ENCODE data around the gene HIGD1A. TPM values are rescaled to one million over a fixed set of nuclear protein-coding genes. Genes with fewer than 3 reads are reported as not detected.

Gene HIGD1A
- total RNA-seq, 1 donor from 2014 or later = 90.1 TPM

DNA sequence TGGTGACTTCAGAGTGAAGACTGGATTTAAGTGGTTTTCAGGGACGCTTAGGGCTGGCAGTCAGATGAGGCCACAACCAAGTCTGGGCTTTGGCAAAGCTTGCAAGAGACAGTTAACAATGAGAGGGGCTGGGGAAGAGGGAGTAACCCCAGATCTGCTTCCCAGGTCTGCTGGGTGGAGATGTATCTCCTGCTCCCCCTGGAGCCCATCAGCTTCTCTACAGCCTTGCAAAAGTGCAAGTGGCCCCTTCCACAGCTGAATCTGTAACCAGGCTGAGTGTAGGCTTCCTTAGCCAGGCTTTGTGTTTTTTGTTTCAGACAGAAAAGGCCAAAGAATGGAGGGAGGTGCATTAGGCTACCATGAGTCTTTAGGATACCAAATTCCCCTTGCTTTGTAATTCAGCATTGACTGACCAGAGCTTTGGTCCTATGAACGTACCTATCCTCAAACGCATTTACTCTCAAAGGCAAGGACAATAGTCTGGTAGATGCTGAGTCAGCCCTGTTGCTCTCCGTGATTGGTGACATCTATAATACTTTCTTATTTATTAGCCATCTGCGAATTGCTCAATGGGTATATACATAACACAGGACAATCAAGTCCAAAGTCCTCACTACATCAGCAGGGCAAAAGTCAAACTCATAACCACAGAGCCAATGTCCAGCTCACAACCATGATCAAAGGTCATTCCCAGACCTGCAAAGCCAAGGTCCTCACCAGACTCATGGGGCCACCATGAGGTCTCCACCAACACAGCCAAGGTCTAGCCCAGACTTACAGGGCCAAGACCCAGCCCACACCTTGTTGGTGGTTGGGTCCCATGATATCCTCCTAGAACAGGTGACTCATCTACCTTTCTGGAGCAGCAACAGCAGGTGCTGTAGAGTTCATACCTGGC is 48.4 kb downstream of the HIGD1A start:
- H3K4me3 Mint-ChIP-seq = no peak overlapping the region
- H3K27ac Mint-ChIP-seq = no peak overlapping the region
- DNase-seq (ENCODE audit: low spot score) = no peak
- peaks cover 5% of the 10 kb centered on the region for H3K27me3 Mint-ChIP-seq (ENCODE audit: insufficient read depth)
- intact Hi-C loops (cut with micrococcal nuclease) = no loop called here
- H3K9me3 Mint-ChIP-seq = no peaks in the 10 kb centered on the region
- no peaks in the 10 kb centered on the region for H3K4me1 Mint-ChIP-seq (ENCODE audit: low read depth)
- no peaks in the 10 kb centered on the region for H3K36me3 Mint-ChIP-seq (ENCODE audit: low read depth)

DNA sequence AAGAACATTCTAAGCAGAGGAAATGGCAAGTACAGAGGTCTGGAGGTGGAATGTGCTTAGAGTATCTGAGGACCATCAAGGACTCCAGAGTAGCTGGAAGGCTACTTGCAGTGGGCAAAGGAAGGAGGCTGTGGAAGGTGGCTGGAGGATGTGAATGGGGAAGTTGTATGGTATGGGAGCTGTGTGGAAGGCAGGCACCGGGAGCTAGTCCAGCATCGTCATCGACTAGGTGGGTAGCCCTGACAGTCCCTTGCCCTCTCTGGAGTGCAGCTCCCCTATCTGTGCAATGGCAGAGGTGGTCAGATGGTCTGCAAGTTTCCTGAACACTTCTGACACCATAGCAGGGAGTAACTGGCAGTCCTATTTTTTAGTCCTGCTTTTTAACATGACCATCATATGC is 50.5 kb downstream of the HIGD1A start:
- no peaks in the 10 kb centered on the region for H3K4me1 Mint-ChIP-seq (ENCODE audit: low read depth)
- H3K27ac Mint-ChIP-seq = no peak overlapping the region
- H3K9me3 Mint-ChIP-seq = no peaks in the 10 kb centered on the region
- H3K36me3 Mint-ChIP-seq (ENCODE audit: low read depth) = no peaks in the 10 kb centered on the region
- H3K4me3 Mint-ChIP-seq = no peak overlapping the region
- peaks cover 5% of the 10 kb centered on the region for H3K27me3 Mint-ChIP-seq (ENCODE audit: insufficient read depth)
- intact Hi-C loops (cut with micrococcal nuclease) = no loop called here
- no peak for DNase-seq (ENCODE audit: low spot score)

DNA sequence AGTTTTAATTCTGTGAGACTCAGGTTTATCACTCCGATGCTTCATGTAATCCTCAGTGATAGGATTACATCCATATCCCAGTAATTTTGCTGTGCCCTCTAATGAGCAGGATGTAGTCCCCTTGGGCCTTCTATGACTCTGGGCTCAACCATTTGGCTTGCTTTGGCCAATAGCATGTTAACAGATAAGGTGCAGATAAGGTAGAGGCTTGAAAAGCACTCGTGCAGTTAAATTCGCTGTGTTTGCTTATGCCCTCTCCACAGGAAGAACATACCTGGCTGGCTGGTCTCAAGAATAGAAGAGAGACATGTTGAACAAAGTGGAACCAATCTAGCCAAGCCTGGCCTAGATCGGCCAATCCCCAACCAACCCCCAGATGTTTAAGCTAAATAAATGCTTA is 51.3 kb downstream of the HIGD1A start:
- H3K27me3 Mint-ChIP-seq (ENCODE audit: insufficient read depth) = peaks cover 5% of the 10 kb centered on the region
- no peaks in the 10 kb centered on the region for H3K9me3 Mint-ChIP-seq
- peaks cover 5% of the 10 kb centered on the region for H3K4me1 Mint-ChIP-seq (ENCODE audit: low read depth)
- no peaks in the 10 kb centered on the region for H3K36me3 Mint-ChIP-seq (ENCODE audit: low read depth)
- H3K27ac Mint-ChIP-seq = no peak overlapping the region
- H3K4me3 Mint-ChIP-seq = no peak overlapping the region
- intact Hi-C loops (cut with micrococcal nuclease) = no loop called here
- DNase-seq (ENCODE audit: low spot score) = no peak

DNA sequence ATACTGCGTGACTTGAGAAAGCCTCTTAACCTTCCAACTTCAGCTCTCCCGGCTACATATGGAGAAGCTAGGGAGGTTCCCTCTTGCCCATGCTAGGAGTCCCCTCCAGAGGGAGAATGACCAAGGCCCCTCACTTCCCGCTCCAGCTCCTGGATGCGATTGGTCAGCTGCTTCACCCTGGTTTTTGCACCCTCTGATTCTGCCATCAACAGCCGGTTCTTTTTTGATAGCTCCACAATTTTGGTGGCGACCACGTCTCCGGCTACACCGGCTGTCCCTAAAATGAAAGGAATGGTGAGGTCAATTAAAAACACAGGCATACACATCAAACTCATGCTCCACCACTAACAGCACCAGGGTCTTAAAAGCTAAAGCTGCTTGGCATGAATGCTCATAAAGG is 51.8 kb downstream of the HIGD1A start:
- Mint-ChIP-seq H3K36me3 (ENCODE audit: low read depth) (no peaks in the 10 kb centered on the region), H3K27ac (no peak overlapping the region), H3K9me3 (no peaks in the 10 kb centered on the region), H3K4me1 (ENCODE audit: low read depth) (peaks cover 10% of the 10 kb centered on the region), H3K4me3 (no peak overlapping the region), H3K27me3 (ENCODE audit: insufficient read depth) (peaks cover 5% of the 10 kb centered on the region)
- intact Hi-C loops (cut with micrococcal nuclease) = no loop called here
- DNase-seq (ENCODE audit: low spot score) = no peak

DNA sequence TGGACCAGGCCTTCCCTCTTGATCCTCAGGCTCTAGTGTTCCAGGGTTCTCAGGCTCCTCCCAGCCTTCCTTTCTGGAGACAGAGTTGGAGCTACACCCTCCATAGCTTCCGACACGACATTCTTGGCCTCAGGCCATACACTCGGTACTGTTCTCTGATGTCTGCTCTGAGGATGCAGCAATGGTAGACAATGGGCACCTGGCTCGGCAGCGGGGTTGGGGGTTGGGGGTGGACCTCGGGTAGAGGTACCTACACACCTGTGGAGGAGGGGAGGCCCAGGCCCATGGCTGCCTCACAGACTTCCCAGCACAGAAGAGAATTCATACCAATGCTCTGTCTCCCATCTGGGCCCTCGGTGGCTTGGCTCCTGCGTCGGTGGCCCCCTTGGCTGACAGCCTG is 52.7 kb downstream of the HIGD1A start:
- Mint-ChIP-seq H3K27ac (no peak overlapping the region), H3K9me3 (no peaks in the 10 kb centered on the region), H3K4me3 (no peak overlapping the region), H3K36me3 (ENCODE audit: low read depth) (no peaks in the 10 kb centered on the region), H3K4me1 (ENCODE audit: low read depth) (peaks cover 16% of the 10 kb centered on the region), H3K27me3 (ENCODE audit: insufficient read depth) (peaks cover 5% of the 10 kb centered on the region)
- no peak for DNase-seq (ENCODE audit: low spot score)
- intact Hi-C loops (cut with micrococcal nuclease) = no loop called here

DNA sequence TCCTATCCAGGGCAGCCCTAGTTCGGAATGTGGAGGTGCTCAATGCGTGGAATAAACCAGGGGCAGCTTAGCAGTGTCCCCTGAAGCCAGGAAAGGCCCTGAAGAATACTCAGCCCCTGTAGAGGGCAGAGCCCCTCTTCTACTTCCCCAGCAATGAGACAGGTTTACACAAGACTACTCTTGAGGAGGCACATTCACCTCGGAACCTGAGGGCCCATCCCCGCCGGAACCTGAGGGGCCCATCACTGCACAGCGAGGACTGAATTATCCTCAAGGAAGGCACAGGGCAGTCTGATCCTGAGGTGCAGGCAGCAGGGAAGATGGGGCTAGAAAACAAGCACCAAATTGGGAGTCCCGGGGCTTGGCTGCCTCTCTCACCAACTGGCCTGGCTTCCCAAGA is 53.5 kb downstream of the HIGD1A start:
- no peak overlapping the region for H3K4me3 Mint-ChIP-seq
- intact Hi-C loops (cut with micrococcal nuclease) = no loop called here
- no peak for DNase-seq (ENCODE audit: low spot score)
- peaks cover 5% of the 10 kb centered on the region for H3K27me3 Mint-ChIP-seq (ENCODE audit: insufficient read depth)
- no peak overlapping the region for H3K27ac Mint-ChIP-seq
- H3K9me3 Mint-ChIP-seq = no peaks in the 10 kb centered on the region
- peaks cover 20% of the 10 kb centered on the region for H3K4me1 Mint-ChIP-seq (ENCODE audit: low read depth)
- H3K36me3 Mint-ChIP-seq (ENCODE audit: low read depth) = no peaks in the 10 kb centered on the region

DNA sequence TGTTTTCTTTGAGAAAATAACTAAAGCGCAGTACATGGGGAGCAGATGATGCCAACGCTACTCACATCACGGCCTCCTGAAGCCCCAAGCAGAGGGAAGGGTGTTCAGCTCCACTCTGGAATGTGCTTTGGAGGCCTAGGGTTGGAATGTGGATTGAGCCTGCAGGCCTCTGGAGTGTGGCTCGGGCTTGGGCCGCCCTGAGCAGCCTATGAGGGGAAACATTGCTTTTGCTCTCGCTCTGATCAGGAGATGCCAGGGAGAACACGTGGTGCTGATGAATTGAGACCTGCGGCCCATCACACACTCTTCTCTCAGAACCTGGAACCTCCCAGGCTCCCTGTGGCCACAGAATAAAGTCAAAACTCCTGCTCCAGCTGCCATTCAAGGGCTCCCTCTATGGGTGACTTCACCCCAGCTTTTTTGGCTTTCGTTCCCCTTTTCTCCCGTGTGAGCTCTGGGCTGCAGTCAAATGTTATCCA is 54.5 kb downstream of the HIGD1A start:
- Mint-ChIP-seq H3K27me3 (ENCODE audit: insufficient read depth) (peaks cover 5% of the 10 kb centered on the region), H3K4me3 (no peak overlapping the region), H3K9me3 (no peaks in the 10 kb centered on the region), H3K27ac (no peak overlapping the region), H3K4me1 (ENCODE audit: low read depth) (peaks cover 20% of the 10 kb centered on the region), H3K36me3 (ENCODE audit: low read depth) (no peaks in the 10 kb centered on the region)
- no peak for DNase-seq (ENCODE audit: low spot score)
- intact Hi-C loops (cut with micrococcal nuclease) = no loop called here

DNA sequence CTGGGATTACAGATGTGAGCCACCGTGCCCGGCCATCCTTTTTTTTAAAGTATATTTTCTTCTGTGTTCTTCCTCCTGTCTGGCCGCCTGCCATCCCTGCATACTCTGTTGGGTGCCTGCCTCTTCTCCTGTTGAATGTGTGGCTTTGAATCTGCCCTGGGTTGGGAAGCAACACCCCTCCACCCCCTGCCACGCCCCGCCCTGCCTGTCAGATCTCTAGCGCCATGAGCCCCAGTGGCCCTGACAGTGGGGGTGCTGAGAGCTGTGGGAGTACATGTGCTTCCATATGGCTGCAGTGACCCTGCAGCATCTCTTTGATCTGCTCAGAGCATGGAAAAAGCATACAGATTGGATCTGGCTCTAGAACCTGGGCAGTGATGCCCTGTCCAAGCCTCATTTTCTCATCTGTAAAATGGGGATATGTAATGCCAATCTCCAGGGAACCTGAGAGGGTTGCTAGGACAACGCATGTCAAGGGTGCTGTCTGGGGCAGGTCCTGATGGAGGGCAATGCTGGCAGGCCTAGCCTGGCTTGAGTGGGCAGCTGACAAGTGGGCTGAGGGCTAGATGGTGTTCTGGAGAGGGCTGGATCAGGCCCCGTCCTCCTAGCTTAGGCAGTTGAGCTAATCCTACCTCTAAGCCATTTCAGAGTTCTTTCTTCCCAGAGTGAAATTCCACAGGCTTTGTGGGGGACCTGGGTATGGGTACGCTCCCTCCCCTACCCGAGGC is 55.1 kb downstream of the HIGD1A start:
- intact Hi-C loops (cut with micrococcal nuclease) = no loop called here
- no peak for DNase-seq (ENCODE audit: low spot score)
- Mint-ChIP-seq H3K27me3 (ENCODE audit: insufficient read depth) (peaks cover 5% of the 10 kb centered on the region), H3K27ac (no peak overlapping the region), H3K36me3 (ENCODE audit: low read depth) (no peaks in the 10 kb centered on the region), H3K4me3 (no peak overlapping the region), H3K9me3 (no peaks in the 10 kb centered on the region), H3K4me1 (ENCODE audit: low read depth) (peaks cover 24% of the 10 kb centered on the region)

DNA sequence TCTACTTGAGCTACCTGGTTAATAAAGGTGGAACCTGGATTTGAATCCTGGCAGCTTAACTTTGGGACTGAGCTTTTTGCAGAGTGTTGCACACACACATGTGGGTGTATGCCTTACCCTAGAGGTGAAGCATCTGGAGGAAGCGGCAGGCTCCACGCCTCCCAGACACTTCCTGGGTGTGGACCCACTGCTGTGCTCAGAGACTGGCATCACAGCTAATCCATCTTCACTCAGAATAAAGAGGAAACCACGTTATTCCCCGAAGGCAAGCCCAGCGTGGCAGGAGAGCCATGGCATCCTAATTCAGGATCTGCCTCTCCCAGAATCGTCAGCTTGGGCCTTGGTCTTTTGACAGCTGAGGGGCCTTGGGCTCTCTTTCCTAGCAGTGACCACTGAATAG is 56.7 kb downstream of the HIGD1A start:
- no peaks in the 10 kb centered on the region for H3K27me3 Mint-ChIP-seq (ENCODE audit: insufficient read depth)
- no peak overlapping the region for H3K4me3 Mint-ChIP-seq
- intact Hi-C loops (cut with micrococcal nuclease) = no loop called here
- DNase-seq (ENCODE audit: low spot score) = peak; percentile 26
- no peaks in the 10 kb centered on the region for H3K36me3 Mint-ChIP-seq (ENCODE audit: low read depth)
- H3K9me3 Mint-ChIP-seq = no peaks in the 10 kb centered on the region
- H3K27ac Mint-ChIP-seq = no peak overlapping the region
- H3K4me1 Mint-ChIP-seq (ENCODE audit: low read depth) = peaks cover 27% of the 10 kb centered on the region

DNA sequence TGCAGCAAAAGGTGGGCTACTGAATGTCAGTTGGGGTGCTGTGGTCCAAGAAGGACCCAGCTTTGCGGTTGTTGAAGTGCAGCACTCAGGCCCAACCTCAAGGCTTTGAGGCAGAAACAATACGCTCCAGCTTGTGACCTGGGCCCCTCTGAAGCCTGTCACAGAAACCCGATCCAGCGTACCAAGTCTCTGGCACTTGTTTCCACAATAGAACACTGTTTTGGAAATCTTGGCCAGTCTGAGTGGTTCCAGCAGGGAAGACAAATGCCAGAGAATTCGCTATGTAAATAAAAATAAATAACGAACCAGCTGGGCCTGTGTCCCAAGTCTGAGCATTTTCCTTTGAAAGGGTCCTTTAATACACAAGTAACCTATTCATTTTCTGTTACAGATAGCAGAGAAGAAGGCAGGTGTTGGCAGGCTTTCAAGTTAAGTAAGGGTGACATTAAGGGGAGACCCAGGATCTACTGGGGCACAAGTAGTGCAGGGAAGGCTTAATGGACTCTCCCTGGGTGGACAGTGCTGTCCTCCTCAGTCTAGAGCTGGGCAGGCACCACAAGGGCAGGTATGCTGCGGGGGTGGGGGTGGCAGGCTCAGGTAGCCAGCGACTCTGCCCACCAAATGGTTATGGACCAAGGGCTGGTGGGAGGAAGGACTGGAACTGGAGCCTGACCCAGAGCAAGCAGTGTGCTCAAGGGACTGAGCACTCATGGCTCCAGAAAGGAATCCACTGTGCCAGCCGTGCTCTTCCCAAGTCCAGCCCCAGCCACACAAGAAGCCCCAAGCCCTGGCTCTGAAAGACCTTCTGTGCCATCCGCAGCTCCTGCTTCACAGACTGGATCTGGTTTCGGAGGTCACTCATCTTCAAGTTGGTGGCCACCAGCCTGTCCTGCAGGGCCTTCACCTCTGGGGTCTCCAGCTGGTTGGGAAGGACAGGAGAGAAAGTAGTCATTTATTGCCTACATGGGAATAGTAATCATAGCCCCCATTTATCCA is 57.5 kb downstream of the HIGD1A start:
- H3K27me3 Mint-ChIP-seq (ENCODE audit: insufficient read depth) = no peaks in the 10 kb centered on the region
- no peaks in the 10 kb centered on the region for H3K9me3 Mint-ChIP-seq
- H3K36me3 Mint-ChIP-seq (ENCODE audit: low read depth) = no peaks in the 10 kb centered on the region
- H3K4me1 Mint-ChIP-seq (ENCODE audit: low read depth) = peaks cover 27% of the 10 kb centered on the region
- no peak for DNase-seq (ENCODE audit: low spot score)
- intact Hi-C loops (cut with micrococcal nuclease) = no loop called here
- no peak overlapping the region for H3K4me3 Mint-ChIP-seq
- H3K27ac Mint-ChIP-seq = no peak overlapping the region

DNA sequence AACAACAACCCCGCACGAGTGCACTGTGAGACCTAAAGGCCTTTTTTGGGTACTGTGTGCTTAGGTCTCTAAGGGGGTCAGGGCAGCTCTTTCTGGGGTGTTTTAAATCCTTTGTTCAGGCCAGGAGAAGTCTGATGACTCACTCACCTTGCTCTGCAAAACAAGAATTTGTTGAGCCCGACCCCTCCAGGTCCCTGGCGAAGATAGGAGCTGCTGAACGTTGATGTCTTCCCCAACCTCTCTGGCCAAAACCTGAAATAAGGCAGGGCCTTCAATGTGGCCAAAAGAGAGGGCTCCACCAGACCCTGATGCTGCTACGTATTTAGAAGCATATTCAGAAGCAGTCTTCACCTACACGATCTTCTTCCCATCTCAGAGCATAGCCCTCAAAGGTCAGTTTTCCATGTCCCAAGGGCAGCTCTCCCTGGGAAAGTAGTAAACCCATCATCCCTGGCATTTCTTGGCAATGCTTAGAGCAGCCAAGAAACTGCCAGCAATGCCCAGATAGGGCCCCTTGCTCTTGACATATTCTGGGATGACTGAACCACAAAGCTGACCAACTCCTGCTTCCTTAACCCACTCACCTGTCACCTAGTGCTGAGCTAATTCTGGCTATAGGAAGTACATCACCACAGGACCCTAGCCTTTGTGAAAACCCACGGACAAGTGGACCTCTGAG is 58.4 kb downstream of the HIGD1A start:
- Mint-ChIP-seq H3K4me1 (ENCODE audit: low read depth) (peaks cover 27% of the 10 kb centered on the region), H3K4me3 (no peak overlapping the region), H3K36me3 (ENCODE audit: low read depth) (no peaks in the 10 kb centered on the region), H3K27me3 (ENCODE audit: insufficient read depth) (no peaks in the 10 kb centered on the region), H3K9me3 (no peaks in the 10 kb centered on the region), H3K27ac (no peak overlapping the region)
- DNase-seq (ENCODE audit: low spot score) = no peak
- intact Hi-C loops (cut with micrococcal nuclease) = loop anchor here (2.0 kb wide), 2 partner anchors 163 to 173 kb away; no protein-coding TSS in a partner anchor

DNA sequence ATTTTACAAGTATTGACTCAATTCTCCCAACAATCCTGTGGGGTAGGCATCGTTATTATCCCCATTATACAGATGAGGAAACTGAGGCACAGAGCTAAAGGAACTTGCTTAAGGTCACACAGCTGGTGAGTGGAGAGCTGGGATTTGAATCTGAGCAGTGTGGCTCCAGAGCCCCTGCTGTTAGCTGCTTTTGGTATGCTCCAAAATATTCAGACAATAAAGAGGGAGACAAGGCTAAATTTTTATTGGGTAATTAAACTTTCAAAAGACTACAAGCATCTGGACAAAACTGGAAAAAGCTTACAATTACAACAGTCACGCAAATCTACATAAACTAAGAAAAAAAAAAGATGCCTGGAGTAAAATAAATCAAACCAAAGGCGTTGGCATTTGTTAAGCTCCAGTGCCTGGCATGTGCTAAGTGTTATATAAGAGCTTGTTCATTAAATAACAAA is 59.0 kb downstream of the HIGD1A start:
- intact Hi-C loops (cut with micrococcal nuclease) = loop anchor here (2.0 kb wide), 2 partner anchors 163 to 173 kb away; no protein-coding TSS in a partner anchor
- no peaks in the 10 kb centered on the region for H3K27me3 Mint-ChIP-seq (ENCODE audit: insufficient read depth)
- H3K9me3 Mint-ChIP-seq = no peaks in the 10 kb centered on the region
- DNase-seq (ENCODE audit: low spot score) = no peak
- no peaks in the 10 kb centered on the region for H3K36me3 Mint-ChIP-seq (ENCODE audit: low read depth)
- H3K4me1 Mint-ChIP-seq (ENCODE audit: low read depth) = peaks cover 27% of the 10 kb centered on the region
- no peak overlapping the region for H3K4me3 Mint-ChIP-seq
- H3K27ac Mint-ChIP-seq = no peak overlapping the region
